ENCODE measurements around the gene ACBD3.

Gene ACBD3

DNA sequence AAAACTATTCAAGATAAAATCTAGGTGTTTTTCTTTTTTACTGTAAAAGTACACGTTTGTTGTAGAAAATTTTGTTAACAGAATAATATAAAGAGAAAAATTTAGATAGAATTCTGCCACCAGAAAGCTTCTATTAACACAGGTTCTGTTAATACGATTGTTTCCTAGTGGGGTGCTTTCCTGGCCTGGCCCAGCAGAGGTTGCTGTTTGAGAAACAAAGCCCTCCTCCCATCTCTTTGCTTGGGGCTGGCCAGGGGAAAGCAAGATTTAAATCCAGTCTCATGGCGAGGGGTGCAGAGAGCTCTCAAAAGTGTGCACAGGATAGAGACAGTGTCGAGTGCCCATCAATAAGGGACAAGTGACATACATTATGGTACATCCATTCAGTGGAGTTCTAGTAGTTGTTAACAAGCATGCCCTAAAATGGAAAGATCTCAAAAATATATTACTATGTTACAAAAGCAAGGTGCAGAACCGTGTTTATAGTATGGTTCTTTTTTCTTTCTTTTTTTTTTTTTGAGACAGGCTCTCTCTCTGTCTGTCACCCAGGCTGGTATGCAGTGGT lies 14.6 kb upstream of the ACBD3 start:
- no peak for DNase-seq (ENCODE audit: low read depth)

DNA sequence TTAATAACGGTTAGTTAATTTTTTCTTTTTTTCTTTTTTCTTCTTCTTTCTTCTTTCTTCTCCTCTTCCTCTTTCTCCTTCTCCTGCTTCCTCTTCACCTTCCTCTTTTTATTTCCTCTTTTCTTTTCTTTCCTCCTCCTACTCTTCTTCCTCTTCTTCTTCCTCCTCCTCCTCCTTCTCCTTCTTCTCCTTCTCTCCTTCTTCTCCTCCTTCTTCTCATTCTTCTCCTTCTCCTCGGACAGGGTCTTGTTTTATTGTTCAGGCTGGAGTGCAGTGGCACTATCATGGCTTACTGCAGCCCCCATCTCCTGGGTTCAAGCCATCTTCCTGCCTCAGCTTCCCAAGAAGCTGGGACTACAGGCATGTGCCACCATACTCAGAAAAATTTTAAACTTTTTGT lies 13.4 kb upstream of the ACBD3 start:
- DNase-seq (ENCODE audit: low read depth): no peak

DNA sequence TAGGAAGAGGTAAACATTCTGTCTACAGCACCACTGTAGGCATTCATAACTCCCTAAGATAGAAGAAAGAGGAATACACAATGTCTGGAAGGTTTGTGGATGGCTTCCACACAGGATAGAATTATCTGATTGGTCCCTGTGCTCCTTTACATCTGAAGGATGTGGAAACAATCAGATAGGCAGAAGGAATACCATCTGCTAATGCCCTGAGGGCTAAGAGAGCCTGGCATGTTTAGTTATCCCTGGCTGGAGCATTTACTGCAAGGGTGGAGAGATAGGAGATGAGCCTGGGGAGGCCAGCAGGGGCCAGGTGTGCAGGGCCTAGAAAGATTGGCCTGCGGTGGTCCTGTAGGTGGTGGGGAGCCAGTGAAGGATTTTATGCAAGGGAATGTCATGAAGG lies 8.6 kb upstream of the ACBD3 start:
- DNase-seq (ENCODE audit: low read depth): no peak

DNA sequence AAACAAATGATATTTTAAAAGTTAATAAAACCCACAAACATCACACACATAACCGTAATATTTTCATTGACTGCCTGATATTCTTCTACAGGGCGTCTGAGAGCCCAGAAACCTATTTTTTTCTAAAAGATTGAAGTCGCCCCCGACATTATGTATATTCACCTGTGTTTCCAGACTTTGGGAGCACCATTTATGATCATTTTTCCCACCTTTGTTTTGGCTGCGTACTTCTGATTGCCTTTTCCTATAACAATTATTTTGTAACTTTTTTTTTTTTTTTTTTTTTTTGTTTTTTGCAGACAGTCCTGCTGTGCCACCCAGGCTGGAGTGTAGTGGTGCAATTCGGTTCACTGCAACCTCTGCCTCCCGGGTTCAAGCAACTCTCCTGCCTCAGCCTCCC lies 839 bp upstream of the ACBD3 start:
- DNase-seq (ENCODE audit: low read depth): no peak

GRCh38 chr1:226187019-226187322 lies 430 bp upstream of the ACBD3 start:
- no peak for DNase-seq (ENCODE audit: low read depth)

DNA sequence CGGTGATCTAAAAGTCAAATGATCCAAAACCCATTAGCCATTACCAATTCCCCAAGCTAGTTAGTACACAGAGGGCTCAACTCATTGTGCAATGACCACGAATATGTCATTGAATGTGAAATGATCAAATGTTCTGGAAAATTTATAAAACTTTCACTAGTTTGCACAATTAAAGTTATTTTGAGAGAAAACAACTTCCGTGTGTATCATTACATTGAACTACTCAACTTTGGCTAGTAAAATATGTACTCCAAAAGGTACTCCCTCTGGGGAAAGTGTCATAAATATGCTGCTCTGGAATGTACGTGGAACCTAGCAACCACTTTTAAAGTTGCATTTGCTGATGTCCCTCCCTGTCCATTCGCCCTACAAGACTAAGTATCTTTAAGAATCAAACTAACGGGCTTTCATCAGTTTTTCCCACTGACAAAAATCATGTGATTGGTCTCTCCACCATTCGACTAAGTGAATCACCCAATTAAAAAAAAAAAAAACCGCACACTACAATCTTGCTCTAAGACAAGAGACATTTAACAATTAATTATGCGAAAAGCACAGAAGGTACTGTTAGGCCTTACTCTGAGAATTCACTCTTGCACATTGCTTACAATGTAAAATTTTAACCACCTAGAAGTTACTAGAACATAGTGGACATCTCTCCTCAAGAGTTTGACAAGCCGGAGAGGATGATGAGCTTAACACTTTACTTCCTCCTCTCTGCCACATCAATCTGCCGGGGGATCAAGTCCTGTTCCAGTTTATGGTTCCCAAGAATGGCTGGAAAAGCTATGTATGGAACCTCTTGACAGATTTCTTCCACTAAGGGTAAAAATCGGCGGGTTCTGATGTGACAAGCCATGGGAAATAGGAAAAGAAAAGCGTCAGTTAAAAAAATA lies 1.2 kb downstream of the ACBD3 start:
- peak; percentile 23 for DNase-seq (ENCODE audit: low read depth)

- DNase-seq (ENCODE audit: low read depth): no peak
Observed at GRCh38 chr1:226181996-226182714, 4.4 kb downstream of the ACBD3 start.

- no peak for DNase-seq (ENCODE audit: low read depth)
Observed at GRCh38 chr1:226176870-226177269, 9.7 kb downstream of the ACBD3 start.

DNA sequence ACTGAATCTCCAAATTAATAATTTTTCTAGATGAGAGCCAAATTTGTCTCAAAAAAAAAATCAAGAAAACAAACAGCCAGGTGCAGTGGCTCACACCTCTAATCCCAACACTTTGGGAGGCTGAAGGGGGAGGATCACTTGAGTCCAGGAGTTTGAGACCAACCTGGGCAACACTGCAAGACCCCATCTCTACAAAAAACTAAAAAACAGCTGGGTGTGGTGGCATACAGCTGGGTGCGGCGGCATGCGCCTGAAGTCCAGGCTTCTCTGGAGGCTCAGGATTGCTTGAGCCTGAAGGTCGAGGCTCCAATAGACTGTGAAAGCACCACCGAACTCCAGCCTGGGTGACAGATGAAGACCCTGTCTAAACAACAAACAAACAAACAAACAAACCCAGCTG lies 14.0 kb downstream of the ACBD3 start:
- DNase-seq (ENCODE audit: low read depth): no peak

DNA sequence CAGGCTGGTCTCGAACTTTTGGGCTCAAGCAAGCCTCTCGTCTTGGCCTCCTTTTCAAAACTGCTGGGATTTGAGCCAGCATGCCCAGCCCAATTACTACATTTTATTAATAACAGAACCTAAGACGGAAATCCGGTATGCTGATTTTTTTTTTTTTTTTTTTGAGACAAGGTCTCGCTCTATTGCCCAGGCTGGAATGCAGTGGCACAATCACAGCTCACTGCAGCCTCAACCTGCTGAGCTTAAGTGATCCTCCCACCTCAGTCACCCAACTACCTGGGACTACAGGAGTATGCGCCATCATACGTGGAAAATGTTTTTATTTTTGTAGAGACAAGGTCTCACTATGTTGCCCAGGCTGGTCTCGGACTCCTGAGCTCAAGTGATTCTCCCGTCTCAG lies 20.2 kb downstream of the ACBD3 start:
- DNase-seq (ENCODE audit: low read depth): no peak

GRCh38 chr1:226164154-226164553 lies 22.4 kb downstream of the ACBD3 start:
- no peak for DNase-seq (ENCODE audit: low read depth)

DNA sequence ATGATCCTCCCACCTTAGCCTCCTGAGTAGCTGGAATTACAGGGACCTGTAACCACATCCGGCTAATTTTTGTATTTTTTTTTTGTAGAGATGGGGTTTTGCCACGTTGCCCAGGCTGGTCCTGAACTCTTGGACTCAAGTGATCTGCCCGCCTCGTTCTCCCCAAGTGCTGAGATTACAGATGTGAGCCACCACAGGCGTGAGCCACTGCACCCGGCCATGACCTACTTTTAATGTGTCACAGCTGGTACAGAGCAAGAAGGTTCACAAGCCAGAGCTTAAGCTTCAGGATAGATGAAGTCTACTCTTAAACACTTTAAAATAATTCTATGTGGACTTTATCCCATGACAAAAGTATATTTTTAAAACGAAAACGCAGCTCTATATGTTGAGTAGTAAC lies 23.6 kb downstream of the ACBD3 start:
- no peak for DNase-seq (ENCODE audit: low read depth)

- DNase-seq (ENCODE audit: low read depth): no peak
Observed at GRCh38 chr1:226158983-226159382, 27.6 kb downstream of the ACBD3 start.

DNA sequence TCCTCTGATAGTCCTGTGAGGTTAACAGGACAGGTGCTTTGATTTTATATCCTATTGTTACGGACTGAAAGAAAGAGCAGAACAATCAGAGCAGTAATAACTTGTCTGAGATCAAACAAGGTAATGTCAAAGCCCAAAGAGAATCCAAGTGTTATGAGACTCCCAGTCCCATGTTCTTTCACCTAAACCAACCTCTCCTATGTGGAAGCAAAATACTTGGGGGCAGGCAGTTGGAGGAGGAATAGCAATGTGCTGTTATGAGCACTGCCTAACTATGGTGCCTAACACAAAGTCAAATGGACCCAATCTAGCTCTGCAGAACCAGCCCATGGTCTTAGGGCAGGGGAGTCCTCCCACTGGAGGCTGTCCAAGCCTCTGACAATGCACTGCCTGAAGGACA lies 28.1 kb downstream of the ACBD3 start:
- no peak for DNase-seq (ENCODE audit: low read depth)

DNA sequence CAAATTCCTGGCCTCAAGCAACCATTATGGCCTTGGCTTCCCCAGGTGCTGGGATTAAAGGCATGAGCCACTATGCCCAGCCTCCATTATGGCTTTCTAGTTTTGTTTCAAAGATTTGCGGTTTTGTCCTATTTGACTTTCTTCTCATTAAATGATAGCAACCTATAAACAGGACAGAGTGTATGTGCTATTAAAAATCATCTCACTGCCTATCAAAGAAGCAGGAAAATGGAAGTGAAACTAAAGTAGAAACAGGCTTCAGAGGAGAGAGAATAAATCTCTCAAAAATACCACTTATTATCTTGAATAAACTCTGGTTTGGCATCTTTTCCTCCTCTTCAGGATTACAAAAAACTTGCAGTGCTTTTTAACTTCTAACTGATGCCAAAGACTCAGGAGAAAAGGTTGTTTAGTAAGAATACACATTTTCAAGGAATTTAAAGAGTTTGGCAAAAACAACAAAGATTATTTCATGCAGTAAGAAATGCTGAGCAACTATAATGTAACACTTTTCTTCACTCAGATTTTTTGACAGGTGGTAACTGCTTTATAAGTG lies 28.7 kb downstream of the ACBD3 start:
- DNase-seq (ENCODE audit: low read depth): no peak

- no peak for DNase-seq (ENCODE audit: low read depth)
Observed at GRCh38 chr1:226154593-226154992, 31.9 kb downstream of the ACBD3 start.

GRCh38 chr1:226149806-226150205 lies 36.7 kb downstream of the ACBD3 start:
- no peak for DNase-seq (ENCODE audit: low read depth)

GRCh38 chr1:226148121-226148648 lies 38.4 kb downstream of the ACBD3 start:
- no peak for DNase-seq (ENCODE audit: low read depth)

GRCh38 chr1:226144045-226144444 lies 42.5 kb downstream of the ACBD3 start:
- no peak for DNase-seq (ENCODE audit: low read depth)

DNA sequence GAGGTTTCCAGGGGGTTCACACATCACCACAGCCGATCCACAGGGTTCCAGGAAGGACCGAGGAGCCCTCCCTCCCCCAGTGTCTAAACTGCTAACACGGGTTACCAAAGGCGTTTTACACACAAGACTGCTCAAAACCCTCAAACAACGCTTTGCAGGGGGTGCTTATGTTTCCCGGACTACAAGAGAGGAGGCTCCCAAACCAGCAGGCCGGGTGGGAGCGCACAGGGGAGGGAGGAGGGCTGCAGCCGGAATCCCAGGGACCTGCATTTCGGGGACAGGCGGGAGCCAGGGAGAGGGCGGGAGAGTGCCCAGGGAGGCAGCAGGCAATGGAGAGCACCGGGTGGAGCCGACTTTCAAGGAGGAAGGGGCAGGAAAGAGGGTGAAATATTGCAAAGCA lies 50.8 kb downstream of the ACBD3 start:
- no peak for DNase-seq (ENCODE audit: low read depth)

GRCh38 chr1:226135059-226135651 lies 51.4 kb downstream of the ACBD3 start:
- no peak for DNase-seq (ENCODE audit: low read depth)

All from HS-5 (cell line).